Measurements from ENCODE around the gene TSC22D2. TPM values are rescaled to one million over a fixed set of nuclear protein-coding genes. Genes with fewer than 3 reads are reported as not detected.

TSC22D2 gene
- total and polyA plus RNA-seq, 10 of the 15 experiments (the other 5 are each of a cell fraction or from before 2014, with no cell fraction given) = 7.4 to 19.4 (median 10.9) TPM

DNA sequence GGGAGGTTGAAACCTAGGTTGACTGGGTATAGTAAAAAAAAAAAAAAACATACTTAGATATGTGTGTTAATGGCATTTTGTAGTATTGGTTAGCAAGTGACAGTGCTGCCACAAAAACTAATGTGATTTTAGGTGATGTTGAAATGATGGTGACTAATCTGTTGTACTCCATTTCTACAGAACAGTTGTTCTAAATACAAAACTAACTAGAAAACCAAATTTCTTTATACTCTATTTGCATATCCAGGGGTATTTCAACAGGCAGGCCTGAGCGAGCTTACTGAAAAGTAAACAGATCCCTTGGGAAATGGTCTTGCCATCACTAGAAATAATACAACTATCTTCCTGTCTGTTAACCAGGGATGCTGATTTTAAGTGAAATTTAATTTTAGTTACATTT is 20.5 kb downstream of the TSC22D2 start:
- DNase-seq (ENCODE audit: low read depth, low spot score) (no peak), ATAC-seq (no peak), FAIRE-seq (no peak)
- RAD21 ChIA-PET (ENCODE audit: unreplicated experiment) = no interaction called here
- Histone ChIP-seq H3K9ac (ENCODE audit: control insufficient read depth, insufficient read depth, low read length) (no peak overlapping the region), H3K4me3 (no peak overlapping the region), H2AFZ (ENCODE audit: control insufficient read depth, low read depth, low read length) (no peak overlapping the region), H4K20me1 (ENCODE audit: control insufficient read depth, insufficient read depth) (no peaks in the 10 kb centered on the region), H3K27me3 (replicated peaks in 1 of 2; ENCODE audit: control insufficient read depth in 2 of 2, insufficient read depth in 2 of 2, low read length in 1 of 2) (no peaks in the 10 kb centered on the region), H3K27ac (ENCODE audit: control insufficient read depth, insufficient read depth) (no peak overlapping the region), H3K79me2 (ENCODE audit: control insufficient read depth, insufficient read depth, low read length) (peaks cover 28% of the 10 kb centered on the region), H3K9me3 (replicated peaks; ENCODE audit: control insufficient read depth, insufficient read depth, low read length) (no peaks in the 10 kb centered on the region), H3K36me3 (ENCODE audit: control insufficient read depth in 2 of 2, insufficient read depth in 2 of 2, low read length in 1 of 2) (peaks cover 0 to 6% of the 10 kb centered on the region in 2 experiments; a peak in 1 of 4 replicates), H3K4me1 (ENCODE audit: control insufficient read depth, insufficient read depth, low read length) (no peaks in the 10 kb centered on the region), H3K4me2 (ENCODE audit: control insufficient read depth, insufficient read depth) (no peak overlapping the region)
- 100% methylated on average over 1 of the region's 1 CpG for WGBS (ENCODE audit: insufficient coverage, insufficient replicate concordance, low lambda C conversion rate, missing lambda C conversion rate)
- SMC1A ChIA-PET (ENCODE audit: uncharacterized antibody, unreplicated experiment) = interaction anchor here (0.5 to 7.0 kb wide), 5 partner anchors 9 to 442 kb away, joined by 3 to 51 read pairs (median 4); no protein-coding TSS in a partner anchor
- intact Hi-C loops (cut with micrococcal nuclease; ENCODE audit: unreplicated experiment) = no loop called here
- in situ Hi-C loops (cut with MboI) = no loop called here
- CTCF ChIA-PET = interaction anchor here (1.8 to 3.9 kb wide), 3 partner anchors 10 to 16 kb away, joined by 5 to 15 read pairs (median 7); no protein-coding TSS in a partner anchor
- BruUV-seq (replicated peaks) = no TSS peak
- TF ChIP-seq CHD1 (IDR thresholded peaks at IDR 0.05; ENCODE audit: low read depth, low read length) (no peak), ZNF207 (IDR thresholded peaks at IDR 0.05; ENCODE audit: borderline replicate concordance) (no peak), GATAD2B (conservative IDR thresholded peaks at IDR 0.05; ENCODE audit: low read depth) (no peak), POLR2A (IDR thresholded peaks at IDR 0.05; ENCODE audit: low read depth, low read length) (no peak), EGR1 (IDR thresholded peaks at IDR 0.05; ENCODE audit: borderline replicate concordance in 1 of 2, low read depth in 2 of 2, low read length in 2 of 2) (no peak), RUNX3 (IDR thresholded peaks at IDR 0.05; ENCODE audit: low read length) (no peak), RAD21 (IDR thresholded peaks at IDR 0.05; ENCODE audit: insufficient read depth, low read depth, low read length) (no peak), CHD2 (IDR thresholded peaks at IDR 0.05; ENCODE audit: borderline replicate concordance, low read depth, low read length) (no peak), CHD4 (IDR thresholded peaks at IDR 0.05) (no peak), NRF1 (conservative IDR thresholded peaks at IDR 0.05; ENCODE audit: low read depth, low read length) (no peak), SRF (IDR thresholded peaks at IDR 0.05; ENCODE audit: low read depth in 2 of 2, low read length in 2 of 2) (no peak), BCL11A (IDR thresholded peaks at IDR 0.05; ENCODE audit: low read depth, low read length) (no peak), ZNF274 (IDR thresholded peaks at IDR 0.05; ENCODE audit: insufficient read depth, insufficient read length) (no peak)
- TF ChIP-seq, protein P1, sequence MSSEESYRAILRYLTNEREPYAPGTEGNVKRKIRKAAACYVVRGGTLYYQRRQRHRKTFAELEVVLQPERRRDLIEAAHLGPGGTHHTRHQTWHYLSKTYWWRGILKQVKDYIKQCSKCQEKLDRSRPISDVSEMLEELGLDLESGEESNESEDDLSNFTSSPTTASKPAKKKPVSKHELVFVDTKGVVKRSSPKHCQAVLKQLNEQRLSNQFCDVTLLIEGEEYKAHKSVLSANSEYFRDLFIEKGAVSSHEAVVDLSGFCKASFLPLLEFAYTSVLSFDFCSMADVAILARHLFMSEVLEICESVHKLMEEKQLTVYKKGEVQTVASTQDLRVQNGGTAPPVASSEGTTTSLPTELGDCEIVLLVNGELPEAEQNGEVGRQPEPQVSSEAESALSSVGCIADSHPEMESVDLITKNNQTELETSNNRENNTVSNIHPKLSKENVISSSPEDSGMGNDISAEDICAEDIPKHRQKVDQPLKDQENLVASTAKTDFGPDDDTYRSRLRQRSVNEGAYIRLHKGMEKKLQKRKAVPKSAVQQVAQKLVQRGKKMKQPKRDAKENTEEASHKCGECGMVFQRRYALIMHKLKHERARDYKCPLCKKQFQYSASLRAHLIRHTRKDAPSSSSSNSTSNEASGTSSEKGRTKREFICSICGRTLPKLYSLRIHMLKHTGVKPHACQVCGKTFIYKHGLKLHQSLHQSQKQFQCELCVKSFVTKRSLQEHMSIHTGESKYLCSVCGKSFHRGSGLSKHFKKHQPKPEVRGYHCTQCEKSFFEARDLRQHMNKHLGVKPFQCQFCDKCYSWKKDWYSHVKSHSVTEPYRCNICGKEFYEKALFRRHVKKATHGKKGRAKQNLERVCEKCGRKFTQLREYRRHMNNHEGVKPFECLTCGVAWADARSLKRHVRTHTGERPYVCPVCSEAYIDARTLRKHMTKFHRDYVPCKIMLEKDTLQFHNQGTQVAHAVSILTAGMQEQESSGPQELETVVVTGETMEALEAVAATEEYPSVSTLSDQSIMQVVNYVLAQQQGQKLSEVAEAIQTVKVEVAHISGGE (CRISPR knock-in tag; IDR thresholded peaks at IDR 0.05) = no peak
- TF ChIP-seq, protein P2, sequence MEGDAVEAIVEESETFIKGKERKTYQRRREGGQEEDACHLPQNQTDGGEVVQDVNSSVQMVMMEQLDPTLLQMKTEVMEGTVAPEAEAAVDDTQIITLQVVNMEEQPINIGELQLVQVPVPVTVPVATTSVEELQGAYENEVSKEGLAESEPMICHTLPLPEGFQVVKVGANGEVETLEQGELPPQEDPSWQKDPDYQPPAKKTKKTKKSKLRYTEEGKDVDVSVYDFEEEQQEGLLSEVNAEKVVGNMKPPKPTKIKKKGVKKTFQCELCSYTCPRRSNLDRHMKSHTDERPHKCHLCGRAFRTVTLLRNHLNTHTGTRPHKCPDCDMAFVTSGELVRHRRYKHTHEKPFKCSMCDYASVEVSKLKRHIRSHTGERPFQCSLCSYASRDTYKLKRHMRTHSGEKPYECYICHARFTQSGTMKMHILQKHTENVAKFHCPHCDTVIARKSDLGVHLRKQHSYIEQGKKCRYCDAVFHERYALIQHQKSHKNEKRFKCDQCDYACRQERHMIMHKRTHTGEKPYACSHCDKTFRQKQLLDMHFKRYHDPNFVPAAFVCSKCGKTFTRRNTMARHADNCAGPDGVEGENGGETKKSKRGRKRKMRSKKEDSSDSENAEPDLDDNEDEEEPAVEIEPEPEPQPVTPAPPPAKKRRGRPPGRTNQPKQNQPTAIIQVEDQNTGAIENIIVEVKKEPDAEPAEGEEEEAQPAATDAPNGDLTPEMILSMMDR (IDR thresholded peaks at IDR 0.05 in 2 of 3, conservative IDR thresholded peaks at IDR 0.05 in 1 of 3; ENCODE audit: control insufficient read depth in 2 of 3, extremely low read depth in 1 of 3, insufficient read depth in 1 of 3, low read depth in 3 of 3, low read length in 3 of 3) = no peak
- POLR2A ChIA-PET = interaction anchor here (1.0 kb wide), 1 partner anchor 10 kb away, joined by 4 read pairs; no protein-coding TSS in a partner anchor

All from GM12878 (cell line).